HTERT RPE-1 (cell line): Measurements from ENCODE around the gene ARHGAP26.

ENCODE experiments used
- in situ Hi-C: fragments of 300-500 bp; cut with MboI; formaldehyde crosslinking; loops from 4 replicates; pipeline ENCODE4 v1.14.3; 2020; ENCODE audit warnings: low sequenced_read_pairs

ARHGAP26 gene

GRCh38 chr5:143151056-143151700 lies 381.0 kb downstream of the ARHGAP26 start:
- in situ Hi-C loops: no loop called here

GRCh38 chr5:143152445-143152844 lies 382.3 kb downstream of the ARHGAP26 start:
- in situ Hi-C loops: no loop called here

GRCh38 chr5:143153332-143154119 lies 383.3 kb downstream of the ARHGAP26 start:
- in situ Hi-C loops: no loop called here

- in situ Hi-C loops: no loop called here
These were observed 384.6 kb downstream of the ARHGAP26 start for GRCh38 chr5:143154510-143155370.

- in situ Hi-C loops: no loop called here
These were observed 385.3 kb downstream of the ARHGAP26 start for GRCh38 chr5:143155455-143155854.

GRCh38 chr5:143156086-143156485 lies 385.9 kb downstream of the ARHGAP26 start:
- in situ Hi-C loops: no loop called here

- in situ Hi-C loops: no loop called here
These were observed 386.4 kb downstream of the ARHGAP26 start for GRCh38 chr5:143156572-143156971.

- in situ Hi-C loops: no loop called here
These were observed 388.9 kb downstream of the ARHGAP26 start for GRCh38 chr5:143159031-143159430.

- in situ Hi-C loops: no loop called here
These were observed 391.8 kb downstream of the ARHGAP26 start for GRCh38 chr5:143161885-143162540.

GRCh38 chr5:143162810-143163209 lies 392.6 kb downstream of the ARHGAP26 start:
- in situ Hi-C loops: no loop called here

GRCh38 chr5:143164557-143164956 lies 394.4 kb downstream of the ARHGAP26 start:
- in situ Hi-C loops: no loop called here

- in situ Hi-C loops: no loop called here
These were observed 395.1 kb downstream of the ARHGAP26 start for GRCh38 chr5:143165049-143165880.

GRCh38 chr5:143166090-143166489 lies 395.9 kb downstream of the ARHGAP26 start:
- in situ Hi-C loops: no loop called here

GRCh38 chr5:143166661-143167420 lies 396.7 kb downstream of the ARHGAP26 start:
- in situ Hi-C loops: no loop called here

GRCh38 chr5:143168171-143168741 lies 398.1 kb downstream of the ARHGAP26 start:
- in situ Hi-C loops: no loop called here

GRCh38 chr5:143168921-143169810 lies 399.0 kb downstream of the ARHGAP26 start:
- in situ Hi-C loops: no loop called here

GRCh38 chr5:143170104-143170503 lies 399.9 kb downstream of the ARHGAP26 start:
- in situ Hi-C loops: no loop called here

- in situ Hi-C loops: no loop called here
These were observed 400.8 kb downstream of the ARHGAP26 start for GRCh38 chr5:143170977-143171376.
